ELR (cell line): ENCODE results near the gene TERT.
"Not testable (repeated sequence)": the region's sequence is repeated elsewhere in the genome, so short reads cannot be mapped to it uniquely, and the experiment has no call there.

Source experiments
- DNase-seq: peaks from one replicate; pipeline ENCODE4 v3.0.0-alpha.2; 2015; ENCODE audit warnings: low read depth

The TERT gene

GRCh38 chr5:1294835-1295649 lies at the start of gene TERT:
Gene TERT, minus strand, starts transcription at chr5:1295068. Its CDS starts 79 bp downstream, at chr5:1294989.
- DNase-seq, result peak; percentile 26

GRCh38 chr5:1343931-1344901 lies 49.3 kb upstream of the TERT start:
- peak; percentile 43 for DNase-seq

GRCh38 chr5:1343315-1343751 lies 48.5 kb upstream of the TERT start:
- DNase-seq, result no peak

GRCh38 chr5:1342711-1343110 lies 47.8 kb upstream of the TERT start:
- not testable (repeated sequence) for DNase-seq

GRCh38 chr5:1342268-1342667 lies 47.4 kb upstream of the TERT start:
- DNase-seq, result no peak

- DNase-seq, result no peak
Measured at GRCh38 chr5:1341863-1342262, 47.0 kb upstream of the TERT start.

- DNase-seq, result not testable (repeated sequence)
Measured at GRCh38 chr5:1339818-1340210, 44.9 kb upstream of the TERT start.

GRCh38 chr5:1339139-1339817 lies 44.4 kb upstream of the TERT start:
- DNase-seq, result not testable (repeated sequence)

- no peak for DNase-seq
Measured at GRCh38 chr5:1338506-1339070, 43.7 kb upstream of the TERT start.

GRCh38 chr5:1338196-1338490 lies 43.3 kb upstream of the TERT start:
- no peak for DNase-seq

GRCh38 chr5:1337489-1338195 lies 42.8 kb upstream of the TERT start:
- DNase-seq, result no peak

- DNase-seq, result no peak
Measured at GRCh38 chr5:1336749-1337488, 42.1 kb upstream of the TERT start.

GRCh38 chr5:1336106-1336561 lies 41.3 kb upstream of the TERT start:
- DNase-seq, result no peak

GRCh38 chr5:1335540-1336095 lies 40.8 kb upstream of the TERT start:
- DNase-seq, result no peak

GRCh38 chr5:1334831-1335539 lies 40.1 kb upstream of the TERT start:
- no peak for DNase-seq

GRCh38 chr5:1333986-1334385 lies 39.1 kb upstream of the TERT start:
- no peak for DNase-seq

GRCh38 chr5:1333286-1333685 lies 38.4 kb upstream of the TERT start:
- DNase-seq, result peak; percentile 13

- peak; percentile 24 for DNase-seq
Measured at GRCh38 chr5:1332461-1333001, 37.7 kb upstream of the TERT start.

GRCh38 chr5:1331861-1332405 lies 37.1 kb upstream of the TERT start:
- no peak for DNase-seq
